Natural killer cell (primary cell): ENCODE measurements around the gene C10orf62. TPM values are rescaled to one million over a fixed set of nuclear protein-coding genes. Genes with fewer than 3 reads are reported as not detected.

Experiments
- ATAC-seq, 3 donors: fragments of 150-1000 bp in 2 of 3; fragments of 200-7000 bp in 1 of 3; cut with Tn5 transposase; 1 replicate in 1 of 3; 2 replicates in 2 of 3; pipeline ENCODE4 v1.10.0; 2021; ENCODE audit warnings: mild to moderate bottlenecking in 2 of 3, moderate library complexity in 2 of 3
- DNase-seq, 2 donors: peaks; one replicate each; pipeline versions ENCODE4 v3.0.0 to v3.0.0-alpha.2; 2013 to 2021; ENCODE audit warnings: mixed read lengths in 1 of 2
- H3K27ac ChIP-seq: one replicate; pipeline ENCODE4 v1.5.1; 2013; ENCODE audit warnings: mild to moderate bottlenecking, low read length
- H3K27me3 ChIP-seq: one replicate; pipeline ENCODE4 v1.6.1; 2013; ENCODE audit warnings: low read length; ENCODE audit not compliant: control insufficient read depth, insufficient read depth
- H3K36me3 ChIP-seq: one replicate; pipeline ENCODE4 v1.6.1; 2013; ENCODE audit warnings: low read length; ENCODE audit not compliant: control insufficient read depth, insufficient read depth
- H3K4me1 ChIP-seq: one replicate; pipeline ENCODE4 v1.6.1; 2013; ENCODE audit warnings: low read length; ENCODE audit not compliant: control insufficient read depth, insufficient read depth
- H3K4me3 ChIP-seq: one replicate; pipeline ENCODE4 v1.5.1; 2013; ENCODE audit warnings: low read length
- H3K9me3 ChIP-seq: one replicate; pipeline ENCODE4 v1.6.1; 2013; ENCODE audit warnings: low read length; ENCODE audit not compliant: control insufficient read depth, insufficient read depth
- H3K27ac Mint-ChIP-seq, 2 donors: one replicate each; pipeline ENCODE4 v1.8.0; 2022; ENCODE audit warnings: mild to moderate bottlenecking in 2 of 2, mixed read lengths in 2 of 2, moderate library complexity in 1 of 2
- H3K27me3 Mint-ChIP-seq, 2 donors: one replicate each; pipeline ENCODE4 v1.8.0; 2022; ENCODE audit warnings: low read depth in 2 of 2, mixed read lengths in 2 of 2
- H3K36me3 Mint-ChIP-seq: one replicate; pipeline ENCODE4 v1.8.0; 2022; ENCODE audit warnings: mixed read lengths
- H3K4me1 Mint-ChIP-seq, 2 donors: one replicate each; pipeline ENCODE4 v1.8.0; 2022; ENCODE audit warnings: mixed read lengths in 2 of 2
- H3K4me3 Mint-ChIP-seq: one replicate; pipeline ENCODE4 v1.8.0; 2022; ENCODE audit warnings: mild to moderate bottlenecking, moderate library complexity, mixed read lengths
- H3K9me3 Mint-ChIP-seq, 2 donors: one replicate each; pipeline ENCODE4 v1.8.0; 2022; ENCODE audit warnings: mixed read lengths in 2 of 2
- CTCF ChIP-seq: fragments of 200-600 bp; IDR thresholded peaks from one replicate; pipeline ENCODE4 v1.8.0; 2022; ENCODE audit warnings: antibody characterized with exemption
- WGBS: methylation state at CpG from one replicate; pipeline ENCODE4 v1.1.7; 2013; ENCODE audit warnings: missing lambda C conversion rate; ENCODE audit not compliant: insufficient coverage; 5-methylcytosine and 5-hydroxymethylcytosine counted together
- intact Hi-C: fragments of 100-400 bp; cut with micrococcal nuclease; formaldehyde crosslinking; loops from one replicate; pipeline ENCODE4 v1.14.2; 2022
- total RNA-seq, 4 donors: library from RNA; stranded (reverse); fragments of 120-200 nt in 1 of 4; gene quantifications; one replicate each; pipeline versions ENCODE4 v1.2.3 to v1.2.4, GENCODE V29; 2013 to 2022

Gene C10orf62
- total RNA-seq, 3 donors from 2014 or later (not counting 1 experiment from before 2014, with no cell fraction given) = 0.32 TPM; not detected in 2

GRCh38 chr10:97631098-97631497, 41.6 kb downstream of the C10orf62 start:
- peaks cover 4 to 7% of the 10 kb centered on the region in 2 donors for H3K27me3 Mint-ChIP-seq
- Histone ChIP-seq H3K9me3 (no peaks in the 10 kb centered on the region), H3K27me3 (no peaks in the 10 kb centered on the region), H3K4me1 (peaks cover 12% of the 10 kb centered on the region), H3K36me3 (no peaks in the 10 kb centered on the region), H3K27ac (no peak overlapping the region), H3K4me3 (no peak overlapping the region)
- no peak for TF ChIP-seq CTCF
- no peak overlapping the region for H3K4me3 Mint-ChIP-seq
- H3K4me1 Mint-ChIP-seq = peaks cover 14% of the 10 kb centered on the region in 2 donors
- H3K9me3 Mint-ChIP-seq = no peaks in the 10 kb centered on the region
- H3K27ac Mint-ChIP-seq = no peak overlapping the region
- ATAC-seq (no peak), DNase-seq (no peak)
- intact Hi-C loops = no loop called here
- H3K36me3 Mint-ChIP-seq = no peaks in the 10 kb centered on the region

DNA sequence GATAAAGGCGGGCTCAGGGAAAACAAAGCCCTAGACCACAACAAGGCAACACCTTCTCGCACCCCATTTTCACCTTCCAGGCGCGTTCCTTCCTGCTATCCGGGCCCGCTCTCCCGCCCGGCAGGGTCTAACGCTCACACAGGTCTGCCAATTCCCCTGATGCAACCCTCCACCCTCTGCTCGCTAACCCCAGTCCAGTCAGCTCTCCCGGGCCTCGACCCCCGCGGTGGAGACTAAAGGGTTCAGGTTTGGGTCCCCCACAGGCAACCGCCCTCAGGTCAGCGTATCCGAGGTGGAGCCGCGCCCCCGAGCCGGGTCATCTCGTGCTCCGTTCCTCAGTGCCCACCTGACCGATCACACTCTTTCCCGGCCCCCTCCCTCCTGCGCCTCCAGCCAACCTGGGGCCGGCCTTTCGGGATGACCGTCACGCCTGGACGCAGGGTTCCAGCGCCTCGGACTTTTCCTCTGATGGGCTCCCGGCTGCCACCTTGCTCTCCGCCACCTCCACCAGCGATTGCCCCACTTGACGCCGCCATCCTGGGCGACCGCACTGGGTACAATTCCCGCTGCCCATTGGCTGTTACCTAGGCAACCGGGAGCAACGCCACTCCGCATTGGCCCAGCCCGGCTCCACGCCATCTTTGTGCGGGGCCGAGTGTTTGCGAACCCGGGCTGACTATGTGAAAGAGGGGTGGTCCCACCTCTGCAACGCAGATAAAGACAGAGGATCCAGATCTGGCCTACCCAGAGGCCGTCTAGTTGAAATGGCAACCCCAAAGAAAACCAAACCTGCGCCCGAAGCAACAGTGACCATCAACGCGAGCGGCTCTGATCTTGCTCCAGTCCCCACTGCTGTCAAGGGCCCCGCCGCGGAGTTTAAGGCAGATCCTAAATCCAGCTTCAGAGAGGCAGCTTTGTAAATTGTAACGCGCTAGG, 43.7 kb downstream of the C10orf62 start, which contains the start of gene MORN4:
MORN4 (minus strand) TSS at position 552 of the 936 bp plus-strand sequence. CDS start 13,847 bp downstream, outside the sequence.
- H3K4me3 Mint-ChIP-seq = peak within 1 kb of the TSS; percentile 99
- Histone ChIP-seq H3K9me3 (no peaks in the 10 kb centered on the region), H3K4me3 (peak within 1 kb of the TSS; percentile 53), H3K27me3 (no peaks in the 10 kb centered on the region), H3K4me1 (peaks cover 12% of the 10 kb centered on the region), H3K36me3 (no peaks in the 10 kb centered on the region), H3K27ac (no peak within 1 kb of the TSS)
- H3K4me1 Mint-ChIP-seq = peaks cover 14% of the 10 kb centered on the region in 2 donors
- intact Hi-C loops = loop anchor here (1.0 kb wide), 1 partner anchor 16 kb away; no protein-coding TSS in a partner anchor
- 6% methylated on average over 62 of the region's 62 CpGs for WGBS
- DNase-seq = peak; percentile 89 to 96
- TF ChIP-seq CTCF = no peak
- no peaks in the 10 kb centered on the region for H3K9me3 Mint-ChIP-seq
- no peaks in the 10 kb centered on the region for H3K36me3 Mint-ChIP-seq
- peak within 1 kb of the TSS; percentile 85 to 91 for H3K27ac Mint-ChIP-seq
- peak; percentile 98 to 100 (median 99) for ATAC-seq
- peaks cover 4 to 7% of the 10 kb centered on the region in 2 donors for H3K27me3 Mint-ChIP-seq

DNA sequence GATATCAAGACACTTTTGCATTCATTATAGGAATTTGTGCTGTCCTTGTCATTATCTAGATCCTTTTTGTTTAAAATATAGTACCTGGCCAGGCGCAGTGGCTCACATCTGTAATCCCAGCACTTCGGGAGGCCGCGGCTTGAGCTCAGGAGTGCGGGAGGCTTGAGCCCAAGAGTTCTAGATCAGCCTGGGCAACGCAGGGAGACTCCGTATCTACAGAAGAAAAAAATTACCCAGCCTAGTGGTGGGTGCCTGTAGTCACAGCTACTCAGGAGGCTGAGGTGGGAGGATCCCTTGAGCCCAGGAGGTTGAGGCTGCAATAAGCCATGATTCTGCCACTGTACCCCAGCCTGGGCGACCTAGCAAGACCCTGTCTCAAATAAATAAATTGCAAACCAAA, 44.4 kb downstream of the C10orf62 start:
- peaks cover 12% of the 10 kb centered on the region for H3K4me1 ChIP-seq
- H3K4me3 ChIP-seq = peak overlapping the region; percentile 53
- peak in 1 of 2 donors; percentile 34 for DNase-seq
- intact Hi-C loops = loop anchor here (1.0 kb wide), 1 partner anchor 15 kb away; no protein-coding TSS in a partner anchor
- peak overlapping the region; percentile 99 for H3K4me3 Mint-ChIP-seq
- no peaks in the 10 kb centered on the region for H3K9me3 Mint-ChIP-seq
- H3K36me3 ChIP-seq = no peaks in the 10 kb centered on the region
- H3K27me3 Mint-ChIP-seq = peaks cover 6 to 7% of the 10 kb centered on the region in 2 donors
- H3K27ac ChIP-seq = no peak overlapping the region
- peaks cover 14% of the 10 kb centered on the region in 2 donors for H3K4me1 Mint-ChIP-seq
- H3K36me3 Mint-ChIP-seq = no peaks in the 10 kb centered on the region
- H3K9me3 ChIP-seq = no peaks in the 10 kb centered on the region
- no peaks in the 10 kb centered on the region for H3K27me3 ChIP-seq
- H3K27ac Mint-ChIP-seq = peak overlapping the region; percentile 85 to 91
- no peak for ATAC-seq
- TF ChIP-seq CTCF = no peak
- 89% methylated on average over 8 of the region's 8 CpGs for WGBS
